Sigmoid colon (tissue), 7 donors: ENCODE data around the gene ALDH4A1. TPM values are rescaled to one million over a fixed set of nuclear protein-coding genes. Genes with fewer than 3 reads are reported as not detected.

Experiments used
- DNase-seq: peaks from one replicate; pipeline ENCODE4 v3.0.0-alpha.2; 2019
- H3K27ac ChIP-seq, 4 donors: fragments of 200-600 bp; sonication (generic); one replicate each; pipeline ENCODE4 v1.5.1; 2016 to 2019; ENCODE audit warnings: mild to moderate bottlenecking in 1 of 4
- H3K27me3 ChIP-seq, 3 donors: fragments of 200-600 bp; sonication (generic); one replicate each; pipeline ENCODE4 v1.5.1; 2019; ENCODE audit warnings: mild to moderate bottlenecking in 1 of 3
- H3K36me3 ChIP-seq, 4 donors: fragments of 200-600 bp; sonication (generic); one replicate each; pipeline ENCODE4 v1.5.1; 2016 to 2019
- H3K4me1 ChIP-seq, 4 donors: fragments of 200-600 bp; sonication (generic); one replicate each; pipeline ENCODE4 v1.5.1; 2017 to 2019
- H3K4me3 ChIP-seq, 4 donors: fragments of 200-600 bp; sonication (generic); one replicate each; pipeline ENCODE4 v1.5.1; 2017 to 2019; ENCODE audit warnings: mild to moderate bottlenecking in 2 of 4, moderate library complexity in 1 of 4
- H3K9me3 ChIP-seq, 4 donors: fragments of 200-600 bp in 3 of 4; sonication (generic) in 3 of 4; one replicate each; pipeline versions ENCODE4 v1.5.1 to v1.6.1; 2013 to 2019
- EP300 ChIP-seq, 4 donors: sonication (generic); formaldehyde crosslinking; IDR thresholded peaks; one replicate each; pipeline ENCODE4 v1.6.1; 2017; ENCODE audit warnings: antibody characterized with exemption in 4 of 4
- POLR2A ChIP-seq, 2 donors: fragments of 450-650 bp; IDR thresholded peaks; one replicate each; pipeline ENCODE4 v1.6.1; 2016; ENCODE audit warnings: antibody characterized with exemption in 2 of 2, mild to moderate bottlenecking in 2 of 2, moderate library complexity in 2 of 2
- POLR2AphosphoS5 ChIP-seq, 4 donors: sonication (generic); formaldehyde crosslinking; IDR thresholded peaks; one replicate each; pipeline ENCODE4 v1.6.1; 2017; ENCODE audit warnings: antibody characterized with exemption in 4 of 4
- WGBS, 2 donors: extraction: QIAGEN DNeasy Blood & Tissue Kit; methylation state at CpG; one replicate each; pipeline ENCODE4 v1.1.7; 2013; 5-methylcytosine and 5-hydroxymethylcytosine counted together
- intact Hi-C: fragments of 100-400 bp; cut with DNase I; formaldehyde crosslinking; loops from one replicate; pipeline ENCODE4 v1.15.1; 2023
- polyA plus RNA-seq, 3 donors: library from polyadenylated mRNA; stranded (reverse); fragments of 200-250 nt; gene quantifications; one replicate each; pipeline ENCODE4 v1.2.3, GENCODE V29; 2013
- total RNA-seq, 4 donors: library from RNA; depleted of rRNA; stranded (reverse); fragments of >200 nt; gene quantifications; one replicate each; pipeline ENCODE4 v1.1.0, GENCODE V29; 2016
- TF ChIP-seq, protein P1 (sequence below), 4 experiments: fragments of 450-650 bp in 3 of 4; fragments of 200-600 bp in 1 of 4; IDR thresholded peaks; one replicate each; pipeline ENCODE4 v1.5.1; 2016 to 2019; ENCODE audit warnings: antibody characterized with exemption in 4 of 4, mild to moderate bottlenecking in 3 of 4, moderate library complexity in 2 of 4
- donor health status: healthy with polysubstance abuse.
- donor health status: Bipolar disorder and iron deficiency.
- donor health status: healthy.

The ALDH4A1 gene
- total and polyA plus RNA-seq, 7 donors = 2.4 to 12.8 (median 7.2) TPM

DNA sequence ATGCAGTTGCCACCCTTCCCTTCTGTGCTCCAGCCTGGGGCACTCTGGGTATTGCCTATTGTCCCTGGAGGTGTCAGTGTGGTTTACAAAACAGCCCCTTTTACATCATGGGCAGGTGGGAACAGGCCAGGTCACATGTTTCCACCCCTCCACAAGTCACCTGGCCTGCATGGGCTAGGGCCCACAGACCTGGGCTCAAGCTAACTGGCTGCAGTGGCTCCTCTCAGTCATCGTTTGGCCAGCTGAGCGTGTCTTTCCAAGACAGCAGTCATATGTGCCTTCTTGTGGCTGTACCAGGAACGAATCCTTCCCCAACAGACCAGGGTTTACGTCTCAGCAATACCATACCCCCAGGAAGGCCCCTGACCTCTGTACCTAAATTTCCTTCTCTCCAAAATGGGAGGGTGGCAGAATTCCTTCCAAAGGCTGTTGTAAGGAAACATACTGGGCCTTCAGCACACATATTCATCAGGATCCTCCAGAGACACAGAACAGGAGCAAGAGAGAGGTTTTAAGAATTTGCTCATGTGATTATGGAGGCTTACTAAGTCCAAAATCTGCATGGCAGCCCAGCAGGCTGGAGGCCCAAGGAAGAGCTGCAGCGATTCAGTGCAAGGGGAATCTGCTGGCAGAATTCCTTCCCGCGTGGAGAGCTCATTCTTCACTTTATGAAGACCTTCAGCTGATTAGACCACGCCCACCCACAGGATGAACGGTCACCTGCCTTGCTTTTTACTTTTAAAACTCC lies 32.3 kb downstream of the ALDH4A1 start:
- Histone ChIP-seq H3K36me3 (no peaks in the 10 kb centered on the region), H3K4me3 (no peak overlapping the region), H3K27ac (no peak overlapping the region), H3K27me3 (peaks cover 0 to 9% (median 0%) of the 10 kb centered on the region in 3 donors), H3K9me3 (no peaks in the 10 kb centered on the region), H3K4me1 (peaks cover 0 to 10% (median 0%) of the 10 kb centered on the region in 4 donors)
- intact Hi-C loops = no loop called here
- no peak for DNase-seq
- TF ChIP-seq, protein P1, sequence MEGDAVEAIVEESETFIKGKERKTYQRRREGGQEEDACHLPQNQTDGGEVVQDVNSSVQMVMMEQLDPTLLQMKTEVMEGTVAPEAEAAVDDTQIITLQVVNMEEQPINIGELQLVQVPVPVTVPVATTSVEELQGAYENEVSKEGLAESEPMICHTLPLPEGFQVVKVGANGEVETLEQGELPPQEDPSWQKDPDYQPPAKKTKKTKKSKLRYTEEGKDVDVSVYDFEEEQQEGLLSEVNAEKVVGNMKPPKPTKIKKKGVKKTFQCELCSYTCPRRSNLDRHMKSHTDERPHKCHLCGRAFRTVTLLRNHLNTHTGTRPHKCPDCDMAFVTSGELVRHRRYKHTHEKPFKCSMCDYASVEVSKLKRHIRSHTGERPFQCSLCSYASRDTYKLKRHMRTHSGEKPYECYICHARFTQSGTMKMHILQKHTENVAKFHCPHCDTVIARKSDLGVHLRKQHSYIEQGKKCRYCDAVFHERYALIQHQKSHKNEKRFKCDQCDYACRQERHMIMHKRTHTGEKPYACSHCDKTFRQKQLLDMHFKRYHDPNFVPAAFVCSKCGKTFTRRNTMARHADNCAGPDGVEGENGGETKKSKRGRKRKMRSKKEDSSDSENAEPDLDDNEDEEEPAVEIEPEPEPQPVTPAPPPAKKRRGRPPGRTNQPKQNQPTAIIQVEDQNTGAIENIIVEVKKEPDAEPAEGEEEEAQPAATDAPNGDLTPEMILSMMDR (IDR thresholded peaks at IDR 0.05) = no peak
- no peak for TF ChIP-seq EP300 (IDR thresholded peaks at IDR 0.05)
- no peak for TF ChIP-seq POLR2AphosphoS5 (IDR thresholded peaks at IDR 0.05)
- no peak for TF ChIP-seq POLR2A (IDR thresholded peaks at IDR 0.05)
- WGBS, 2 donors = 43 to 69% methylated on average over 9 of the region's 9 CpGs

DNA sequence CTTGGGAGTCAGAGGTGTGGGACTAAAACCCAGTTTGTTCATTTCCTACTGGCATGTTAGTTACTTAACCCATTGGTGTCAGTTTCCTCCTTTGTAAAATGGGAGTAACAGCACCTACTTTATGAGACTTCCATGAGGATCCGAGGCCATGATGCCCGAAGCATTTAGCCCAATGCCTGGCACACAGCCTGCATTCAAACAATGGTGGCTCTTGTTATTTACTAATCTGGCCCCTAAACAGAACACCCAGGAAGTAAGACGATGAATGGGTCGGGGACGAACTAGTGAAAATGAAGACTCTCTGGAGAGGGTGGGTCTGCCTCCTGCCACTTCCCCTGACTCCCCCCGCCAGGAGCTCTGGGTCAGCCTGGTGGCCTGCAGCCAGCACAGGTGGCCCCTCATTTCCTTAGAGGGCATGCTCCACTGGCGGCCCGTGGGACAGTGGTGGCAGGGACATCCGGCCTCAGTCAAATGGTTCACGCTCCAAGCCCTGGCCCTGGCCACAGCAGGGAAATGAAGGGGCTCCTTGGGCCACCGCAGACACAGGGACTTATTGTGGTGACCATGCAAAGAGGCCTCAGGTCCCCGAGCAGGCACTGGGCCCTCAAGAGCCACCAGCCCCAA lies 33.4 kb downstream of the ALDH4A1 start:
- TF ChIP-seq, protein P1 (IDR thresholded peaks at IDR 0.05) = no peak
- TF ChIP-seq EP300 (IDR thresholded peaks at IDR 0.05) (no peak), POLR2A (IDR thresholded peaks at IDR 0.05) (no peak), POLR2AphosphoS5 (IDR thresholded peaks at IDR 0.05) (no peak)
- no peak for DNase-seq
- H3K27me3 ChIP-seq = peaks cover 0 to 10% (median 0%) of the 10 kb centered on the region in 3 donors
- peaks cover 0 to 8% (median 0%) of the 10 kb centered on the region in 4 donors for H3K4me1 ChIP-seq
- no peak overlapping the region for H3K27ac ChIP-seq
- H3K36me3 ChIP-seq = no peaks in the 10 kb centered on the region
- 78 to 80% methylated on average over 12 of the region's 12 CpGs for WGBS, 2 donors
- no peaks in the 10 kb centered on the region for H3K9me3 ChIP-seq
- intact Hi-C loops = no loop called here
- H3K4me3 ChIP-seq = no peak overlapping the region

DNA sequence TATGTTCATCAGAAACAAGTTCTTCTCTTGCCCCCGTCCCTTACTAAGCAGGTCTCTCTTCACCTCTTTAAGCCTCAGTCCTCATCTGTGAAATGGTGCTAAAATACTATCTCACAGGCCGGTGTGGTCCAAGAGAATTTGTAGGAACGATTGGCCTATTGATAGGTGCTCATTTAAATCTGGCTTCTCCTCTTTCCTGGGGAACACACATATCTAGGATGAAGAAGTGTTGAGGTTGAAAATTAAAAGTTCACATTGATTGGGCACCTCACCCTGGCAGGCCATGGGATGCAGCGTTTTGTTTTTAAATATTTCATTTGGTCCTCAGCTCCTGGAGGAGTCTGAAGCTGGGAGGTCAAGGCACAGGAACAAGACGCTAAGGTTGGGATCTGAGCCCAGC lies 34.0 kb downstream of the ALDH4A1 start:
- intact Hi-C loops = no loop called here
- H3K27me3 ChIP-seq = peaks cover 0 to 10% (median 0%) of the 10 kb centered on the region in 3 donors
- no peaks in the 10 kb centered on the region for H3K36me3 ChIP-seq
- DNase-seq = no peak
- H3K27ac ChIP-seq = no peak overlapping the region
- WGBS, 2 donors = 85 to 86% methylated on average over 5 of the region's 5 CpGs
- H3K9me3 ChIP-seq = no peaks in the 10 kb centered on the region
- peaks cover 0 to 8% (median 0%) of the 10 kb centered on the region in 4 donors for H3K4me1 ChIP-seq
- H3K4me3 ChIP-seq = no peak overlapping the region
- TF ChIP-seq POLR2AphosphoS5 (IDR thresholded peaks at IDR 0.05) = no peak
- TF ChIP-seq, protein P1 (IDR thresholded peaks at IDR 0.05) = no peak
- TF ChIP-seq EP300 (IDR thresholded peaks at IDR 0.05) = no peak
- no peak for TF ChIP-seq POLR2A (IDR thresholded peaks at IDR 0.05)

DNA sequence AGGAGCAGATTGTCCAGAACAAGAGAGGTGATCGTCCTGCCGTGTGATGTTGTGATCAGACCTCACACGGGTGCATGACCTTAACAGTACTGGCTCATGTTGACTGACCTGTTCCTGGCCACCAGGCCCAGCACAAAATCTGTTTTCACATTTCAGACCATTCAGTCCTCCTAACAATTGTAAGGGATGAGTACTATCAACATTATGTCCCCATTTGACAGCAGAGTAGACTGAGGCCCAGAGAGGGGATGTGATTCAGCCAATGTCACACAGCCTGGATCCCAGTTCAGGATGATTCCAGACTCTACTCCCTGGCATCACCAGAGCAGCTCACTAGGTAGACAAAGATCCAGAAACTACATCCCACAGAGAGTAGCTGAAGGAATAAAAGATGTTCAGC lies 35.5 kb downstream of the ALDH4A1 start:
- no peak overlapping the region for H3K27ac ChIP-seq
- H3K4me3 ChIP-seq = no peak overlapping the region
- 76 to 82% methylated on average over 3 of the region's 3 CpGs for WGBS, 2 donors
- TF ChIP-seq EP300 (IDR thresholded peaks at IDR 0.05) = no peak
- TF ChIP-seq, protein P1 (IDR thresholded peaks at IDR 0.05) = no peak
- H3K36me3 ChIP-seq = no peaks in the 10 kb centered on the region
- no peaks in the 10 kb centered on the region for H3K9me3 ChIP-seq
- intact Hi-C loops = no loop called here
- H3K4me1 ChIP-seq = peaks cover 0 to 8% (median 0%) of the 10 kb centered on the region in 4 donors
- no peak for DNase-seq
- peaks cover 0 to 10% (median 0%) of the 10 kb centered on the region in 3 donors for H3K27me3 ChIP-seq
